ENCODE data around the gene MYO1D. TPM values are rescaled to one million over a fixed set of nuclear protein-coding genes. Genes with fewer than 3 reads are reported as not detected.
A peak's percentile ranks its signal among the peaks of the same experiment; 100 is the strongest.

Gene MYO1D
- total RNA-seq, 1 experiment from 2014 or later, result 35.7 TPM

DNA sequence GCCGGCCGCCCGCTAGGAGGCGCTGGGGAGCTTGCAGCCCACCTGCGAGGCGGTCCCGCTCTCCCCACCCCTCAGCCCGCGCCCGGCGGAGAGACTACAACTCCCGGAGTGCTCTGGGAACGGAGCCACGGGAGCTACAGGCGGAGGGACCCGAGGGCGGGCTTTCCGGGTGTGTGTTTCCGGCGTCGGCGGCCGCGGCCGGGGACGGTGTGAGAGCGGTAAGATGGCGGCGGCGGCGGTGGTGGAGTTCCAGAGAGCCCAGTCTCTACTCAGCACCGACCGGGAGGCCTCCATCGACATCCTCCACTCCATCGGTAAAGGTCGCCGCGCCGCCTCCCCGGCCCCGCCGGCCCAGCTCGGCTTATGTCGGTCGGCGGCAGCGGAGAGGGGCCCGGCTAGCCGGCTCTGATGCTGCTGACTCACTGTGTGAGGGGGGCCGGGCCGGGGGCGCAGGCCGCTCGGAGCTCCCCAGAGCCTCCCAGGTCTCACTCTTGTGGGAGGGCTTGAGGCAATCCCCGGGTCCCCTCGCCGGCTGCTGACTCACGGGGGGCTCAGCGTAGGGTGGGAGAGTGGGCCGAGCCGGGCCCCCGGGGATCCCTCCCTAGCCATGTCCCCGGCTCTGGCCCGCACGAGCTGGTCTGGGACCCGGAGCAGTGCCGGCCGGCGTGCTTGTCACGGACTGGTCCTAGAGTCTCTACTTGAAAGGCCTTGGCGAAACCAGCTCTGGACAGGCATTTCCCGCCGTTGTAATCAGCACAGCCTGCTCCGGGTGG is 432.4 kb downstream of the MYO1D start, which contains the start of gene PSMD11 (continued):
- no peak; the same call in 1 of the 2 replicates for TF ChIP-seq CEBPB (IDR thresholded peaks at IDR 0.05; ENCODE audit: low read depth)
- peak; percentile 46 for TF ChIP-seq RAD21 (IDR thresholded peaks at IDR 0.05; ENCODE audit: low read depth)
- TF ChIP-seq, protein P1, sequence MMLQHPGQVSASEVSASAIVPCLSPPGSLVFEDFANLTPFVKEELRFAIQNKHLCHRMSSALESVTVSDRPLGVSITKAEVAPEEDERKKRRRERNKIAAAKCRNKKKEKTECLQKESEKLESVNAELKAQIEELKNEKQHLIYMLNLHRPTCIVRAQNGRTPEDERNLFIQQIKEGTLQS (IDR thresholded peaks at IDR 0.05), result no peak
- peak; percentile 91 for TF ChIP-seq ZFX (IDR thresholded peaks at IDR 0.05)
- 0 out of 2 replicates have a peak, but pooled peaks have one; percentile 8 for TF ChIP-seq FOSL1 (IDR thresholded peaks at IDR 0.05; ENCODE audit: low read depth)
- no peak for TF ChIP-seq POLR2A (IDR thresholded peaks at IDR 0.05; ENCODE audit: borderline replicate concordance, extremely low read depth, insufficient read depth, insufficient read length)

DNA sequence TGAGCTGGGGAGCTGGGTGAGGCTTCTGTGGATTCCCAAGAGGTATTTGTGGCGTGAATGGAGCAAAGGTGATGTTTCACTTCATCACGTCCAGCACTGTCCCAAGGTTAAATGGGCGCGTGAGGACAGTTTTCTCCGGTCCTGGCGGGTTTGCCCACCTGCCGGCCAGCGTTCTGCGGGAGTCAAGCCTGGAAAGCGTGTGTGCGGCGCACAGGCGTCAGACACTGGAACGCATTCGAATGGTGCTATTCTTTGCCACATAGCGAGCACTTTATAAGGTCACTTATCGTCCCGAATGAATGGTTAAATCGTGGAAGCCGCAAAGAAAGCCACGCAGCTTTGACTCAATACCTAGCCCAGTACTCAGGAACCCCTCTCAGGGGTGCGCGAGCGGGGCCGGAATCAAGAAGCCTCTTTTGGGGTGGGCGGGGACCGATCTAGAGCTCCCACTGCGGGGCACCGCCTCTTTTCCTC is 433.1 kb downstream of the MYO1D start:
- no peaks in the 10 kb centered on the region for H3K9me2 ChIP-seq (ENCODE audit: insufficient read depth)
- H3K9ac ChIP-seq (ENCODE audit: low read length), result peak overlapping the region; percentile 93
- RAD21 ChIA-PET (ENCODE audit: low non-redundant PET in 1 of 2, low total read pairs in 2 of 2, uncharacterized antibody in 2 of 2, unreplicated experiment in 2 of 2), result interaction anchor here in 1 of 2 experiments (0.6 kb wide), 1 partner anchor 47 kb away, joined by 4 read pairs; no protein-coding TSS in a partner anchor
- POLR2A ChIA-PET, result interaction anchor here (0.8 to 0.9 kb wide), 2 partner anchors 18 to 20 kb away, joined by 3 read pairs; no protein-coding TSS in a partner anchor
- intact Hi-C loops (cut with micrococcal nuclease), result no loop called here
- peaks cover 45% of the 10 kb centered on the region for H3K79me2 ChIP-seq (ENCODE audit: insufficient read depth, low read length)
- H3K27ac ChIP-seq (ENCODE audit: low read depth, low read length), result no peak overlapping the region
- peaks cover 9% of the 10 kb centered on the region; the same call in 1 of the 2 replicates for H4K20me1 ChIP-seq (ENCODE audit: insufficient read depth)
- peak overlapping the region; percentile 85 for H2AFZ ChIP-seq (ENCODE audit: low read depth, low read length, poor library complexity, severe bottlenecking)
- peak overlapping the region; percentile 58 to 96 for H3K4me3 ChIP-seq (replicated peaks in 1 of 2; ENCODE audit: low read depth in 1 of 2, low read length in 2 of 2)
- peak overlapping the region; percentile 89 for H3K4me2 ChIP-seq (ENCODE audit: low read length)
- no TSS peak for BruUV-seq (replicated peaks)
- CTCF ChIA-PET, result interaction anchor here (0.6 to 3.9 kb wide), 12 partner anchors 8 to 311 kb away, joined by 3 to 30 read pairs (median 3); no protein-coding TSS in a partner anchor
- ATAC-seq, result peak; percentile 51
- peaks cover 11 to 22% of the 10 kb centered on the region in 2 experiments; a peak in 3 of 4 replicates for H3K4me1 ChIP-seq (ENCODE audit: control insufficient read depth in 1 of 2, insufficient read depth in 2 of 2, low read length in 2 of 2)
- DNase-seq (ENCODE audit: low read depth, low spot score), result no peak
- H3K27me3 ChIP-seq (ENCODE audit: insufficient read depth, low read length), result no peaks in the 10 kb centered on the region
- H3K9me3 ChIP-seq (ENCODE audit: control insufficient read depth in 1 of 2, insufficient read depth in 1 of 2, low read depth in 1 of 2, low read length in 2 of 2), result no peaks in the 10 kb centered on the region
- TF ChIP-seq JUND (IDR thresholded peaks at IDR 0.05), result no peak
- TF ChIP-seq, protein P2, sequence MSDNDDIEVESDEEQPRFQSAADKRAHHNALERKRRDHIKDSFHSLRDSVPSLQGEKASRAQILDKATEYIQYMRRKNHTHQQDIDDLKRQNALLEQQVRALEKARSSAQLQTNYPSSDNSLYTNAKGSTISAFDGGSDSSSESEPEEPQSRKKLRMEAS (IDR thresholded peaks at IDR 0.05), result no peak
- no peak for TF ChIP-seq POLR2A (IDR thresholded peaks at IDR 0.05; ENCODE audit: borderline replicate concordance, extremely low read depth, insufficient read depth, insufficient read length)
- TF ChIP-seq FOSL1 (IDR thresholded peaks at IDR 0.05; ENCODE audit: low read depth), result 0 out of 2 replicates have a peak, but pooled peaks have one; percentile 29
- TF ChIP-seq ZNF274 (IDR thresholded peaks at IDR 0.05; ENCODE audit: low read depth, low read length), result no peak
- no peak for TF ChIP-seq CEBPB (IDR thresholded peaks at IDR 0.05; ENCODE audit: low read depth)
- TF ChIP-seq, protein P3, sequence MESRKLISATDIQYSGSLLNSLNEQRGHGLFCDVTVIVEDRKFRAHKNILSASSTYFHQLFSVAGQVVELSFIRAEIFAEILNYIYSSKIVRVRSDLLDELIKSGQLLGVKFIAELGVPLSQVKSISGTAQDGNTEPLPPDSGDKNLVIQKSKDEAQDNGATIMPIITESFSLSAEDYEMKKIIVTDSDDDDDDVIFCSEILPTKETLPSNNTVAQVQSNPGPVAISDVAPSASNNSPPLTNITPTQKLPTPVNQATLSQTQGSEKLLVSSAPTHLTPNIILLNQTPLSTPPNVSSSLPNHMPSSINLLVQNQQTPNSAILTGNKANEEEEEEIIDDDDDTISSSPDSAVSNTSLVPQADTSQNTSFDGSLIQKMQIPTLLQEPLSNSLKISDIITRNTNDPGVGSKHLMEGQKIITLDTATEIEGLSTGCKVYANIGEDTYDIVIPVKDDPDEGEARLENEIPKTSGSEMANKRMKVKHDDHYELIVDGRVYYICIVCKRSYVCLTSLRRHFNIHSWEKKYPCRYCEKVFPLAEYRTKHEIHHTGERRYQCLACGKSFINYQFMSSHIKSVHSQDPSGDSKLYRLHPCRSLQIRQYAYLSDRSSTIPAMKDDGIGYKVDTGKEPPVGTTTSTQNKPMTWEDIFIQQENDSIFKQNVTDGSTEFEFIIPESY (IDR thresholded peaks at IDR 0.05; ENCODE audit: extremely low read depth, insufficient replicate concordance, low read length), result no peak
- TF ChIP-seq SRF (IDR thresholded peaks at IDR 0.05; ENCODE audit: low read depth), result peak; percentile 88; the same call in 1 of the 2 replicates
- no peak for TF ChIP-seq SIN3A (IDR thresholded peaks at IDR 0.05; ENCODE audit: low read depth)
- H3K36me3 ChIP-seq (ENCODE audit: control insufficient read depth in 1 of 2, insufficient read depth in 2 of 2, low read length in 2 of 2), result peaks cover 20% of the 10 kb centered on the region in 2 experiments; a peak in 3 of 4 replicates

Measured in HCT116 (cell line).